ENCODE measurements around the gene CASKIN1. TPM values are rescaled to one million over a fixed set of nuclear protein-coding genes. Genes with fewer than 3 reads are reported as not detected.

The CASKIN1 gene
- total and polyA plus RNA-seq, 2 donors from 2014 or later: 0.30 to 0.66 TPM

DNA sequence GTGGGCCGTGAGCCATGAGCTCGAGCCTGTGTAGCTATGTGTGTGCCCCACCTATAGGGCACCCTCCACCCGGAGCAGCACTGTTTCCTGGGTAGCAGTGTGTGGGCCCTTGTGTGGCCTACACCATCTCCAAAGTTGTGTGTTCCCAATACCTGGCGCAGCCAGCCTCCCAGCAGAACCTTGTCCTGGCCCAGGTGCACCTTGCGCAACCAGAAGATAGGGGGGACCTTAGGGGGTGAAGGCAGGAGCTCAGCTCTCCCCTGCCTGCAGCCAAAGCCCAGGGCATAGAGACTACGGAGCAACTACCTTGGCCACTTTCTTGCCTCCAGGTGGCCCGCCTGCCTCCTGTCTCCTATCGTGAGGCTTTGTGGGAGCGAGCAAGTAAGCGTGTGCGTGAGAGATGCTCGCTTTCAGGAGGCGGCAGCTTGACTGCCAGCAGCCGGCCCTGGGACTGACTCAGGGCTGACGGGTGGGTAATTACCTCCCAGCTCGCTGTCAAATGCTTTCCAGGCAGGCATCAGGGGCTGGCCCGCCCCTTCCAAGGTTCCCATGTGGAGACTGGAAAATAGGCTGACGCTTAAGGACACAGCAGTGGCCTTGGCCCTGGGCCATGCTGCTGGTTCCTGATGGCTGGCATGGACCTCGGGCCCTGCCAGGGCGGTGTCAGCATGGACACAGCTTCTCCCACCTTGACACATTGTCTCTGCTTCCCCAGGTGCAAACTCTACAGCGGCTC is 21.8 kb downstream of the CASKIN1 start:
- H3K36me3 ChIP-seq (ENCODE audit: control insufficient read depth in 2 of 3, insufficient read depth in 3 of 3, low read length in 3 of 3): peaks cover 0 to 14% (median 12%) of the 10 kb centered on the region in 3 donors
- no peak for FAIRE-seq
- TF ChIP-seq, protein P1, sequence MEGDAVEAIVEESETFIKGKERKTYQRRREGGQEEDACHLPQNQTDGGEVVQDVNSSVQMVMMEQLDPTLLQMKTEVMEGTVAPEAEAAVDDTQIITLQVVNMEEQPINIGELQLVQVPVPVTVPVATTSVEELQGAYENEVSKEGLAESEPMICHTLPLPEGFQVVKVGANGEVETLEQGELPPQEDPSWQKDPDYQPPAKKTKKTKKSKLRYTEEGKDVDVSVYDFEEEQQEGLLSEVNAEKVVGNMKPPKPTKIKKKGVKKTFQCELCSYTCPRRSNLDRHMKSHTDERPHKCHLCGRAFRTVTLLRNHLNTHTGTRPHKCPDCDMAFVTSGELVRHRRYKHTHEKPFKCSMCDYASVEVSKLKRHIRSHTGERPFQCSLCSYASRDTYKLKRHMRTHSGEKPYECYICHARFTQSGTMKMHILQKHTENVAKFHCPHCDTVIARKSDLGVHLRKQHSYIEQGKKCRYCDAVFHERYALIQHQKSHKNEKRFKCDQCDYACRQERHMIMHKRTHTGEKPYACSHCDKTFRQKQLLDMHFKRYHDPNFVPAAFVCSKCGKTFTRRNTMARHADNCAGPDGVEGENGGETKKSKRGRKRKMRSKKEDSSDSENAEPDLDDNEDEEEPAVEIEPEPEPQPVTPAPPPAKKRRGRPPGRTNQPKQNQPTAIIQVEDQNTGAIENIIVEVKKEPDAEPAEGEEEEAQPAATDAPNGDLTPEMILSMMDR (IDR thresholded peaks at IDR 0.05; ENCODE audit: borderline replicate concordance, extremely low read depth, insufficient read depth): no peak

DNA sequence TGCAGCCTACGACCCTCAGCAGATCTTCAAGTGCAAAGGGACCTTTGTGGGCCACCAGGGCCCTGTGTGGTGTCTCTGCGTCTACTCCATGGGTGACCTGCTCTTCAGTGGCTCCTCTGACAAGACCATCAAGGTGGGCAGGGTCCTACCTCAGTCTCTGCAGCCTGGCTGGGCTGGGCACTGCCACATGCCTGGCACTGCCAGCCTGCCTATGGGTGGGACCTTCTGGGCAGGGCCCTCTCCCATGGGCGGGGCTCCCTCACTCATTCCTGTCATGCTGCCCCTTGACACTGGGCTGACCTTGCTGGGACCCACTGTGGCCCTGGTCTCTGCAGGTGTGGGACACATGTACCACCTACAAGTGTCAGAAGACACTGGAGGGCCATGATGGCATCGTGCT is 22.5 kb downstream of the CASKIN1 start:
- H3K27ac ChIP-seq (ENCODE audit: low read depth in 2 of 2, low read length in 2 of 2): no peak overlapping the region
- TF ChIP-seq, protein P1 (IDR thresholded peaks at IDR 0.05; ENCODE audit: borderline replicate concordance, extremely low read depth, insufficient read depth): no peak
- FAIRE-seq: no peak

More for the DNA sequence above, 21.8 kb downstream of the CASKIN1 start:
- Histone ChIP-seq H3K27ac (ENCODE audit: low read depth in 2 of 2, low read length in 2 of 2) (no peak overlapping the region), H3K9me3 (ENCODE audit: control insufficient read depth in 2 of 3, insufficient read depth in 1 of 3, low read length in 3 of 3) (no peaks in the 10 kb centered on the region), H3K4me3 (ENCODE audit: low read length in 3 of 3) (no peak overlapping the region), H3K4me1 (ENCODE audit: control insufficient read depth in 2 of 3, insufficient read depth in 2 of 3, low read depth in 1 of 3, low read length in 3 of 3) (no peaks in the 10 kb centered on the region), H3K9ac (ENCODE audit: low read length in 3 of 3) (no peak overlapping the region), H3K27me3 (ENCODE audit: control insufficient read depth, insufficient read depth, low read length) (no peaks in the 10 kb centered on the region)
- intact Hi-C loops (cut with DNase I): no loop called here
- DNase-seq: no peak

DNA sequence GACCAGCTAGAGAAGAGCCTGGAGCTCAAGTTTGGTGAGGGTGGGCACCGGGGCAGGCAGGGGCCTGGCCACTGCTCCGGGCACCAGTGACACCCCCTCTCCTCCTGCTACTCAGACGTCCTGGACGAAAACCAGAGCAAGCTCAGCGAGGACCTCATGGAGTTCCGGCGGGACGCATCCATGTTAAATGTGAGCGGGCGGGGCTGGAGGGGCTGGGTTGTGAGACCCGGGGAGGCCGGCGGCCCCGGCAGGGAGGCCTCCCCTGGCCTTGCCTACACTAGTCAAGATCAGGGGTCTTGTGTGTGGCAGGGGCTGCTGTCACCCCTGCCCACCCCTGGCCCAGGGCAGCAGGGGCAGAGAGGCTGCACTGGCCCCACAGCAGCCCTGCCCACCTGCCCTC is 23.0 kb downstream of the CASKIN1 start:
- no peak for FAIRE-seq
- Histone ChIP-seq H3K9ac (ENCODE audit: low read length in 3 of 3) (no peak overlapping the region), H3K4me1 (ENCODE audit: control insufficient read depth in 2 of 3, insufficient read depth in 2 of 3, low read depth in 1 of 3, low read length in 3 of 3) (no peaks in the 10 kb centered on the region), H3K9me3 (ENCODE audit: control insufficient read depth in 2 of 3, insufficient read depth in 1 of 3, low read length in 3 of 3) (no peaks in the 10 kb centered on the region), H3K36me3 (ENCODE audit: control insufficient read depth in 2 of 3, insufficient read depth in 3 of 3, low read length in 3 of 3) (peaks cover 0 to 14% (median 12%) of the 10 kb centered on the region in 3 donors), H3K4me3 (ENCODE audit: low read length in 3 of 3) (no peak overlapping the region), H3K27ac (ENCODE audit: low read depth in 2 of 2, low read length in 2 of 2) (no peak overlapping the region), H3K27me3 (ENCODE audit: control insufficient read depth, insufficient read depth, low read length) (no peaks in the 10 kb centered on the region)
- intact Hi-C loops (cut with DNase I): no loop called here
- no peak for DNase-seq
- TF ChIP-seq, protein P1 (IDR thresholded peaks at IDR 0.05; ENCODE audit: borderline replicate concordance, extremely low read depth, insufficient read depth): no peak

More for the DNA sequence above, 22.5 kb downstream of the CASKIN1 start:
- DNase-seq: no peak
- intact Hi-C loops (cut with DNase I): no loop called here
- Histone ChIP-seq H3K9ac (ENCODE audit: low read length in 3 of 3) (no peak overlapping the region), H3K9me3 (ENCODE audit: control insufficient read depth in 2 of 3, insufficient read depth in 1 of 3, low read length in 3 of 3) (no peaks in the 10 kb centered on the region), H3K36me3 (ENCODE audit: control insufficient read depth in 2 of 3, insufficient read depth in 3 of 3, low read length in 3 of 3) (peaks cover 0 to 14% (median 12%) of the 10 kb centered on the region in 3 donors), H3K4me1 (ENCODE audit: control insufficient read depth in 2 of 3, insufficient read depth in 2 of 3, low read depth in 1 of 3, low read length in 3 of 3) (no peaks in the 10 kb centered on the region), H3K27me3 (ENCODE audit: control insufficient read depth, insufficient read depth, low read length) (no peaks in the 10 kb centered on the region), H3K4me3 (ENCODE audit: low read length in 3 of 3) (no peak overlapping the region)

All from kidney (tissue), 14 donors.